Measurements from ENCODE around the gene GABRG3. TPM values are rescaled to one million over a fixed set of nuclear protein-coding genes. Genes with fewer than 3 reads are reported as not detected.

Gene GABRG3
- total and polyA plus RNA-seq, 9 of the 15 experiments (the other 6 are each of a cell fraction or from before 2014, with no cell fraction given), result 4.0 to 15.1 (median 11.2) TPM

- TF ChIP-seq CHD7 (IDR thresholded peaks at IDR 0.05; ENCODE audit: low read depth, low read length) (no peak), PHF21A (IDR thresholded peaks at IDR 0.05; ENCODE audit: borderline replicate concordance, low read depth) (no peak), TEAD2 (tag; IDR thresholded peaks at IDR 0.05) (no peak), TCF3 (CRISPR knock-in tag; IDR thresholded peaks at IDR 0.05) (no peak), CGGBP1 (CRISPR knock-in tag; IDR thresholded peaks at IDR 0.05) (no peak), RBM17 (IDR thresholded peaks at IDR 0.05; ENCODE audit: borderline replicate concordance, low read depth, low read length) (no peak), ZNF263 (CRISPR knock-in tag; IDR thresholded peaks at IDR 0.05; ENCODE audit: borderline replicate concordance) (no peak), IRF2 (CRISPR knock-in tag; IDR thresholded peaks at IDR 0.05) (no peak), ZKSCAN1 (IDR thresholded peaks at IDR 0.05; ENCODE audit: low read depth, low read length) (no peak), FOXK2 (conservative IDR thresholded peaks at IDR 0.05 in 1 of 2, IDR thresholded peaks at IDR 0.05 in 1 of 2; ENCODE audit: low read depth in 2 of 2) (no peak; a peak in 1 of 4 replicates), HMBOX1 (IDR thresholded peaks at IDR 0.05) (no peak), THRAP3 (IDR thresholded peaks at IDR 0.05; ENCODE audit: borderline replicate concordance) (no peak), MEIS2 (IDR thresholded peaks at IDR 0.05; ENCODE audit: partially characterized antibody) (peak; percentile 18), ZNF764 (CRISPR knock-in tag; IDR thresholded peaks at IDR 0.05; ENCODE audit: low read depth) (no peak), ARHGAP35 (IDR thresholded peaks at IDR 0.05; ENCODE audit: partially characterized antibody) (no peak), ATF7 (IDR thresholded peaks at IDR 0.05) (0 out of 2 replicates have a peak, but pooled peaks have one; percentile 33)
Measured at GRCh38 chr15:27086149-27086548, 115.2 kb downstream of the GABRG3 start (continued).

Data from K562 (cell line).